ENCODE data around the gene SELENOF. TPM values are rescaled to one million over a fixed set of nuclear protein-coding genes. Genes with fewer than 3 reads are reported as not detected.

The SELENOF gene
- total RNA-seq, 1 donor from 2014 or later, result 95.2 TPM

DNA sequence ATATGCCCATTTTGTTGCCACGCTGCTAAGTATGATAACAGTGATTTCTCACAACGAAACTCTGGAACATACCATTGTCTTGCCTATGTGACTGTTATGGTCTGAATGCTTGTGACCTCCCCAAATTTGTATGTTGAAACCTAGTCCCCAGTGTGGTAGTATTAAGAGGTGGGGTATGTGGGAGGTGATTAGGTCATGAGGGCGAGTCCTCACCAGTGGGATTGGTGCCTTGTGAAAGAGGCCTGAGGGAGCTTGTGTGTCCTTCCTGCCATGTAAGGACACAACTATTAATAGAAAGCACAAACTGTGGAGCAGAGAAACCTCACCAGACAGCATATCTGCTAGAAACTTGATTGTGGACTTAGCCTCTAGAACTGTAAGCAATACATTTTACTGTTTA lies 84.6 kb downstream of the SELENOF start:
- no peak overlapping the region for H3K27ac Mint-ChIP-seq (ENCODE audit: unreplicated experiment)
- peaks cover 4% of the 10 kb centered on the region for H3K27me3 Mint-ChIP-seq (ENCODE audit: unreplicated experiment)
- peaks cover 3% of the 10 kb centered on the region for H3K9me3 Mint-ChIP-seq (ENCODE audit: unreplicated experiment)
- H3K4me1 Mint-ChIP-seq (ENCODE audit: low read depth, unreplicated experiment), result peaks cover 5% of the 10 kb centered on the region
- no peaks in the 10 kb centered on the region for H3K36me3 Mint-ChIP-seq (ENCODE audit: unreplicated experiment)
- TF ChIP-seq, protein P1, sequence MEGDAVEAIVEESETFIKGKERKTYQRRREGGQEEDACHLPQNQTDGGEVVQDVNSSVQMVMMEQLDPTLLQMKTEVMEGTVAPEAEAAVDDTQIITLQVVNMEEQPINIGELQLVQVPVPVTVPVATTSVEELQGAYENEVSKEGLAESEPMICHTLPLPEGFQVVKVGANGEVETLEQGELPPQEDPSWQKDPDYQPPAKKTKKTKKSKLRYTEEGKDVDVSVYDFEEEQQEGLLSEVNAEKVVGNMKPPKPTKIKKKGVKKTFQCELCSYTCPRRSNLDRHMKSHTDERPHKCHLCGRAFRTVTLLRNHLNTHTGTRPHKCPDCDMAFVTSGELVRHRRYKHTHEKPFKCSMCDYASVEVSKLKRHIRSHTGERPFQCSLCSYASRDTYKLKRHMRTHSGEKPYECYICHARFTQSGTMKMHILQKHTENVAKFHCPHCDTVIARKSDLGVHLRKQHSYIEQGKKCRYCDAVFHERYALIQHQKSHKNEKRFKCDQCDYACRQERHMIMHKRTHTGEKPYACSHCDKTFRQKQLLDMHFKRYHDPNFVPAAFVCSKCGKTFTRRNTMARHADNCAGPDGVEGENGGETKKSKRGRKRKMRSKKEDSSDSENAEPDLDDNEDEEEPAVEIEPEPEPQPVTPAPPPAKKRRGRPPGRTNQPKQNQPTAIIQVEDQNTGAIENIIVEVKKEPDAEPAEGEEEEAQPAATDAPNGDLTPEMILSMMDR (IDR thresholded peaks at IDR 0.05; ENCODE audit: partially characterized antibody, unreplicated experiment), result no peak
- no peak for DNase-seq
- H3K4me3 Mint-ChIP-seq (ENCODE audit: unreplicated experiment), result no peak overlapping the region

DNA sequence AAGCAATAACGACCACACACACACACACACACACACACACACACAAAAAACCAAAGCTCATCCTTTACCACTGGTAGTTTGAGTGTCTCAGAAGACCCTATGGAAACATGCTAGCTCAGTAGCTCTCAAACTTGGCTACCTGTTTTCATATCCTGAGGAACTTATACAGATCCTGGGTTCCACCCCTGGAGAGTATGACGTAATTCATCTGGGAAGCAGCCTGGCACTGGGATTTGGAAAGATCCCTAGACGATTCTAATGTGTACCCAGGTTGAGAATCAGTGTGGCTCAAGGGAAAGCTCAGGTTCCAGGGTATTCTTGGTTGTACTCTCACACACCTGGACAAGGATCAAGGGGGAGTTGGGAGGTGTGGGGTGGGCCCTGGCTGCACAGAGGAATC lies 85.9 kb downstream of the SELENOF start:
- Mint-ChIP-seq H3K27ac (ENCODE audit: unreplicated experiment) (no peak overlapping the region), H3K9me3 (ENCODE audit: unreplicated experiment) (no peaks in the 10 kb centered on the region), H3K36me3 (ENCODE audit: unreplicated experiment) (no peaks in the 10 kb centered on the region), H3K27me3 (ENCODE audit: unreplicated experiment) (peaks cover 4% of the 10 kb centered on the region), H3K4me1 (ENCODE audit: low read depth, unreplicated experiment) (no peaks in the 10 kb centered on the region), H3K4me3 (ENCODE audit: unreplicated experiment) (no peak overlapping the region)
- TF ChIP-seq, protein P1 (IDR thresholded peaks at IDR 0.05; ENCODE audit: partially characterized antibody, unreplicated experiment), result no peak
- DNase-seq, result no peak

DNA sequence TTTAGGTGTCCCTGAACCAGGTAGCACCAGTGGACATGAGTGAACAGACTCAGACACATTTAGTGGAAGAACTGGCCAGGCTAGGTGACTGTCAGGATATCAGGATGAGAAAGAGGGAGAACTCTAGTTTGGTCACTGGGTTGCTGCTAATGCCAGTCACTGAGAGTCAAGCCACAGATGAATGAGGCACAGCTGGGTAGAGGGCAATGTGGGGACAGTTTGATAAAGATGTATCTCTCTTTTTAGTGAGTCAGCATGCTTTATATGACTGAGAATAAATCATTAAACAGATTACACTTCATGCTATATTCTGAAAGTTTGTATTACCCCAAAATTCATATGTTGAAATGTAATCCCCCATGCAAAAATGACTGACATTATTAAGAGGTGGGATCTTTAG lies 87.1 kb downstream of the SELENOF start:
- peaks cover 4% of the 10 kb centered on the region for H3K27me3 Mint-ChIP-seq (ENCODE audit: unreplicated experiment)
- no peaks in the 10 kb centered on the region for H3K36me3 Mint-ChIP-seq (ENCODE audit: unreplicated experiment)
- no peaks in the 10 kb centered on the region for H3K4me1 Mint-ChIP-seq (ENCODE audit: low read depth, unreplicated experiment)
- no peak for DNase-seq
- no peaks in the 10 kb centered on the region for H3K9me3 Mint-ChIP-seq (ENCODE audit: unreplicated experiment)
- TF ChIP-seq, protein P1 (IDR thresholded peaks at IDR 0.05; ENCODE audit: partially characterized antibody, unreplicated experiment), result no peak
- no peak overlapping the region for H3K4me3 Mint-ChIP-seq (ENCODE audit: unreplicated experiment)
- H3K27ac Mint-ChIP-seq (ENCODE audit: unreplicated experiment), result no peak overlapping the region

DNA sequence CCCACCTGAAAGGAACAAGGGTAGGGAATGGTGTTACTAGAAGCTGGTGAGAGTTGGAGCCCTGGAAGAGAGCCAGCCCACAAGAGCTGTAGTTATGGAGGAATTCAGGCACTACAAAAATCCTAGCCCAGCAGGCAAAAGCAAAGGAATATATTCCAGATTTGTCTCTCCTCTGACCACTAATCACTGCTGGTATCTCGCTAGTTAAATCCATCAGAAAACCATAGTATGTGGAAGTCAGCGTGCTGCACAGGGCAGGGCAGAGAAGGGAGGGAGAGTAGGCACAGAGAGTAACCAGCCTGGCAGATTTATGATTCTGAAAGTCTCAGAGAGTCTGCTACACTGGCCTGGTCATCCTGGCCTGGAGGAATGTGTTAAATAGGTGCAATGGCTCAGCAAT lies 88.6 kb downstream of the SELENOF start:
- H3K27ac Mint-ChIP-seq (ENCODE audit: unreplicated experiment), result no peak overlapping the region
- H3K36me3 Mint-ChIP-seq (ENCODE audit: unreplicated experiment), result no peaks in the 10 kb centered on the region
- H3K4me1 Mint-ChIP-seq (ENCODE audit: low read depth, unreplicated experiment), result no peaks in the 10 kb centered on the region
- TF ChIP-seq, protein P1 (IDR thresholded peaks at IDR 0.05; ENCODE audit: partially characterized antibody, unreplicated experiment), result no peak
- DNase-seq, result no peak
- no peak overlapping the region for H3K4me3 Mint-ChIP-seq (ENCODE audit: unreplicated experiment)
- H3K9me3 Mint-ChIP-seq (ENCODE audit: unreplicated experiment), result no peaks in the 10 kb centered on the region
- H3K27me3 Mint-ChIP-seq (ENCODE audit: unreplicated experiment), result peaks cover 4% of the 10 kb centered on the region

DNA sequence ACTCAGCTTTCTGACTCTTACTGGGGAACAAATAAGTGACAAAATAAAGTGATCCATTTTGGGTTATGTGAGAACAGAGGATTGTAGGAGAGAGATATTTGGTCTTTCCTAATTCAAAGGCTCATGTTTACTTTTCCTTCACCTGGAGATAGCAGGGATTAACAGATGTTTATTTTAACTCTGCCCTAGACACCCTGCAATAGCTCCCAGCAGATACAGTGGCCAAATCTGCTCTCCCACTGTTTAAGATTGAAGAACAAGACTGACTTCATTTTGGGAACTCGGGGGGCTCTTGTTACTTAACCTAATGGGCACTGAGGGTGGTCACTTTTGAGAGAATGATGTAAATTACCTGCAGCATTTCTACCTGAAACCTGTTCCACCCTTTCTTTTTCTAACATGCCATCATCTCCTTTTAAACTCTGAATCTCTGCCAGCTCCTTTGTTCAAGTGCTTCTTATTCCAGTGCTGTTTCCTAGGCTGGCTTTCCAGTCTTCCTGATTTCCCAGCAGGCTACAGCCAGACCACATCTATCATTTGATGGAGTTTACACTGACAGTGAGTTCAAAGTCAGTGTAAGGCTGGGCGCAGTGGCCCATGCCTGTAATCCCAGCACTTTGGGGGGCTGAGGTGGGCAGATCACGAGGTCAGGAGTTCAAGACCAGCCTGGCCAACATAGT lies 90.0 kb downstream of the SELENOF start:
- Mint-ChIP-seq H3K27me3 (ENCODE audit: unreplicated experiment) (peaks cover 4% of the 10 kb centered on the region), H3K9me3 (ENCODE audit: unreplicated experiment) (no peaks in the 10 kb centered on the region), H3K4me3 (ENCODE audit: unreplicated experiment) (no peak overlapping the region), H3K4me1 (ENCODE audit: low read depth, unreplicated experiment) (no peaks in the 10 kb centered on the region), H3K36me3 (ENCODE audit: unreplicated experiment) (no peaks in the 10 kb centered on the region), H3K27ac (ENCODE audit: unreplicated experiment) (no peak overlapping the region)
- TF ChIP-seq, protein P1 (IDR thresholded peaks at IDR 0.05; ENCODE audit: partially characterized antibody, unreplicated experiment), result no peak
- DNase-seq, result no peak
